GM18508 (cell line): ENCODE measurements around the gene ASPM.
"Not testable (repeated sequence)": the region's sequence is repeated elsewhere in the genome, so short reads cannot be mapped to it uniquely, and the experiment has no call there.

ENCODE experiments used
- ATAC-seq: cut with Tn5 transposase; IDR thresholded peaks from one replicate; pipeline ENCODE4 v1.9.1; 2021; ENCODE audit warnings: moderate number of reproducible peaks; ENCODE audit not compliant: insufficient read depth, unreplicated experiment

Gene ASPM

DNA sequence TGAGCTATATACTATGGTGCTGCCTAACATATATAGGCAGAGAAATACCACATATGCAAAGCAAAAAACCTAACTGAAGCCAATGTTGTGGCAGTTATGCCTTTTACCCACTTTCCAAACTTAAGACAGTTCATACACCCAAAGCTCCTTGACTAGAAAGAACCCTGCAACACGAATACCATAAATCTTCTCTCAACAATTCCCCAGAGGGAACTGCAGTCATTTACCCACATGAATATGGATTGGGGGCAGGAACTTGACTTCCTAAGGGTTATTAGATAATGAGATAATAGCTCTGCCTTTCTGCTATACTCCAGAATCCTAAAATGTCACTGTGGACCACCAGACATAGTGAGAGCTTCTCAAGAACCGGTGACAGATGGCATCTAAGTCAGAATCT lies 2.9 kb upstream of the ASPM start:
- no peak for ATAC-seq

DNA sequence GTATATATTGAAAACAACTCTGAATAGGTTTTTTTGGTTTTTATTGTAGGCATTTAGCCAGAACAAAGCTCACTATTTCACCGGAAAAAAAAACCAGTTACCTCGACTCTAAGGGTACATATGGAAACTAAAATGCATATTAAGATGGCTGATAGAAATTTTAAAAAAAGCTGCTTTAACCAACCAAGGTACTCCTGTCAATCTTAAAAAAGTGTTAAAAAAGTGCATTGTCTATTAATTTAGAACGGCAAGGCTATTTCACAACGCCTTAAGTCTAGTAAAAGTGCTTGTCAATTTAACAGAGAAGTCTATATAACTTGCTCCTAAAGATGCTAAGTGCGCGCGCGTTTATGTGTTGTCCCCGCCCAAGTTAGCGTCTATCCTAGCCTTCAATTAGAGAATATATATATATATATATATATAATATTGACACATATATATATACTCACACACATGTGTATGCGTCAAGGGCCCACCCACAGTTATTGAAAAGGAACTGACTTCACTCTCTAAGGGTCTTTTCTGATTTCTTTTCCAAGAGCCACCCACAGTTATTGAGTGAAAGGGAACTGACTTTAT lies 934 bp downstream of the ASPM start:
- ATAC-seq, result no peak

DNA sequence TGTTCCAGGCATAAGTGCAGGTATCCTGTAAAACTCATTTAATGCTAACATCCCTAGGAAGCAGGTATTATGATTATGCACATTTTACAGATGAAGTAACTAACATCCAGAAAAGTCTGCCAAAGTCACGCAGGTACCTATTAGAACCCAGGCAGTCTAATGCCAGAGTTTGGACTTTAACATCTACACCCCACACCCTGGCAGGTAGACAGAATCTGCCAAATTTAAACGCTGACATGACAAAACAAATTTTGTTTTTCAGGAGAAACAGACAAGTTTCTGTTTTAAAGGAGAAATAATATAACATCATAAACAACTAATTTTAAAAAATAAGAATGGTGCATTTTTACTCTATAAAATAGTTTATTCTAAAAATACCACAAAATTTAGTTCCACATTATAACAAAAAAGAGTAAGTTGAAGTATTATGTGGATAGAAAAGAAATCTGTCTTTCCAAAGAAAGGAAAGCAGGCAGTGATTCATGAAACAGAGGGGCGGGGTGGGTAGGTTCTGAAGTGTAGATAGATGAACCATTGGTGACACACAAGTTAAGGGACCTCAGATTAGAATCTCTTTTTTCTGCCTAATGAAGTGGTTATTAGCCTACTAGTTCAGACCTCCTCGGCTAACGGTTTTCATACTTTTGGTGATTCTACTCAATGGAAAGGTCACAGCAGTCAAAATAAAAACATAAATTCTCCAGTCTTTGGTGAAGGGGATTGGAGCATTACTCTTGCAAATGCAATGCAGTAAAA lies 1.7 kb downstream of the ASPM start:
- no peak for ATAC-seq

DNA sequence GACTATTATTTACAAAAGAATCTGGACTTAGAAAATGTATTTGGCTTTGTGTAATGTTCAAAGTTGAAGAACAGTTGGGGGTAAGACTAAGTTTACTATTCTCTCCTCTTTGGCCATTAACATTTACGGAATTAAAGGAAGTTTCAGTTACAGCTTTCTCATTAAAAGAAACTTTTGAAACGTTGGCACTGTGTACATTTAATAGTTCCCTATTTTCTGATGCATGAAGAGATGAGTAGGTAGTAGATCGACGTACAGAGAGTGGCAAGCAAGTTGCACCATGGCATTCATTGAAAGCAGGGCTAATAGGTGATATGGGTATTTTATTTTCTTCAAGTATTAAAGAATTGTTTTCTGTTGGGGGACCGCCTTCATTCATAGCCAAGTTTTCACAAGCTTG lies 3.2 kb downstream of the ASPM start:
- ATAC-seq, result no peak

DNA sequence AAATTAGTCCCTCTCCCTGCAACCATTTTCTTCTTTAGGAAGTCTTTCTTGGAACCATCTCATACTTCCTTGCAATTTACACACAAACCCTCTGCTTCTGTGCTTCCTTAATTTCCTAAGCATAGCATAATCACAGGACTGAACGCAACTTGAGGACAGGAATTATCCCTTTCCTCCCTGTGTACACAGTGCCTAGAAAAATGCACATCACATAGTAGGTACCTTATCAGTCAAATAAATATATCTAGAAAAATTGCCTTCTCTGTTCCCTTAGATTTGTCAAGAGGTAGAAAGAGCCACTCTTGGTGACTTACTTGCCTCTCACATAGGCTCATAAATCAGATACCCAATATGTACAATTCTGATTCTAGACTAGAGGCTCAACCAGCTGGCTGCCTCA lies 4.9 kb downstream of the ASPM start:
- no peak for ATAC-seq

DNA sequence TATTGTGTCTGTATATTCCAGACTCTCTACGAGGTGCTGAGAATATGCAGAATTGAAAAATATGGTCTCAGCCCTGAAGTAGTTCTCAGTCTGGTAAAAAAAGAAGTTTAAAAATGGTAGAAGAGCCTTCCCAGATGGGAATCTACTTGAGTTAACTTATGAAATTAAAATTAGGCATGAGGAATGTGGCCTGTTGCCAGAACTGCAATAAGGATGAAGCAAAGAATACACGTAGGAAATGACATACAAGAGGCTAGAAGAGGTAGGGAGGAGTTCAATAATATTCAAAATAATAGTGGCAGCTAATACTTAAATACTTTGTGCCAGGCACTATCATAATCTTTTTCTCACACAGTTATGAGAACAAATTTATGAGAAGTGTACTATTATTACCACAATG lies 6.3 kb downstream of the ASPM start:
- no peak for ATAC-seq

DNA sequence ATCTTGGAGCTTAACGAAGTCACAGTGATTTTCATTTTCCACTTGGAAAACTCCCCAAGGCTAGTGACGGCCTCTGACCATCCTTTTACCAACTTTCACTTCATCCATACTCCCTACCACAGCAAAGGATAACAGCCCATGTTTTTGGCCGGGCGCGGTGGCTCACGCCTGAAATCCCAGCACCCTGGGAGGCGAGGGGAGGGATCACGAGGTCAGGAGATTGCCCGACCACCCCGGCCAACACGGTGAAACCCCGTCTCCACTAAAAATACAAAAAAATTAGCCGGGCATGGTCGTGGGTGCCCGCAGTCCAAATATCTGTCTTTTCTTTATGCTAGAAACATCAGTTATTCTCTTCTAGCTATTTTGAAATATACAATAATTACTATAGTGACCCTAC lies 7.3 kb downstream of the ASPM start:
- ATAC-seq, result no peak

DNA sequence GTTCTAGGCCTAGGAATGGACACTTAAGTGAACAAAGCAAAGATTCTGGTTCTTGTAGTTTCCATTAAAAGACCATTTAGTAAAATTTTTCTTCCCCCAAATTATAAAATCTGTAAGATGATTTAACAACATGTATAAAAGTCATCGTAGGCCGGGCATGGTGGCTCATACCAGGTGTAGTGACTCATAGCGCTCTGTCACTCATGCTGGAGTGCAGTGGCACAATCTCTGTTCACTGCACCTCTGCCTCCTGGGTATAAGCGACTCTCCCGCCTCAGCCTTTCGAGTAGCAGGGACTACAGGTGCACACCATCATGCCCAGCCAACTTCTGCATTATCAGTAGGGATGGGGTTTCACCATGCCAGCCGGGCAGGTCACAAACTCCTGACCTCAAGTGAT lies 9.1 kb downstream of the ASPM start:
- no peak for ATAC-seq

DNA sequence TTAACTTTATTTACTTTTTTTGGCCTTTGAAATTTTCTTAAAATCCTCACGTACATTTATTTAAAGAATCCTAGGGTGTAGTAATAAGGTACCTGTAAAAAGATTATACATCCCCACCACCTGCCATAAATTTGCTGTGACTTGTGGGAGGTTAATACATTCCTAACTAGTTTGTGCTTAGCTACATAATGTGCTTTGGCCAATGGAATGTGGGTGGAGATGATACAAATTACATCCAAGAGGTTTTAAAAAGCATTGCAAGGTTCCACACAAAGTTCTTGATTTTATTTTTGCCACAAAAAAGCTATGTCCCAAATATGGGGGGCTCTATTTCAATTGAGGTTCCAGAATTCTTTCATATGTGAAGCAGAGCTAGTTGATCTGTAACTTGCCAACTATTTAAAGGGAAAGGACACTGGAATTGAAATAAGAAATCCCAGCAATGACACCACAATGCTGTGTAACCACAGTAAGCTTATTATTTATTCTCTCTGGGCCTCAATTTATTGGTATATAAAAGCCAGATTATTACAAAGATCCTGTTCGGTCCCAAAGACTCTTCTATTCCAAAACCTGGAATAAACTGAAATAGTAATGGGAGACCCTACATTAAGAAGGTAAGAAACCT lies 15.7 kb downstream of the ASPM start:
- no peak for ATAC-seq

DNA sequence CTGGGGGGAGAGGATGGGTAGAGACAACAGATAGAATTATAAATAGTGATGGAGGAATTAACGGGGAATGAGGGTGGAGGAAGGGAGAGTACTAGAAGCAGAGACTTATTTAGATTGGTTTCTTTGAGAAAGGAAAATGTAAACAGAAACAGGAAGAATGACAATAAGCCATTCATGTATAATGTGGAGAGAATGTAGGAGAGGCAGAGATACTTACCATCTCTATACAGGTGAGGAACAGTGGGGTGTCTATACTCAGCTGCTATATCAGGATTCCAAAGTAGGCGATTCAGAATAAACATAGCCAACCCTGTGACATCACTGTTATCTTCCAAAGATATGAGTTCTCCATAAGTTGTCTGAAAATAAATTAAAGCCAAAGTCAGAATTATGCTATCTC lies 16.8 kb downstream of the ASPM start:
- no peak for ATAC-seq

DNA sequence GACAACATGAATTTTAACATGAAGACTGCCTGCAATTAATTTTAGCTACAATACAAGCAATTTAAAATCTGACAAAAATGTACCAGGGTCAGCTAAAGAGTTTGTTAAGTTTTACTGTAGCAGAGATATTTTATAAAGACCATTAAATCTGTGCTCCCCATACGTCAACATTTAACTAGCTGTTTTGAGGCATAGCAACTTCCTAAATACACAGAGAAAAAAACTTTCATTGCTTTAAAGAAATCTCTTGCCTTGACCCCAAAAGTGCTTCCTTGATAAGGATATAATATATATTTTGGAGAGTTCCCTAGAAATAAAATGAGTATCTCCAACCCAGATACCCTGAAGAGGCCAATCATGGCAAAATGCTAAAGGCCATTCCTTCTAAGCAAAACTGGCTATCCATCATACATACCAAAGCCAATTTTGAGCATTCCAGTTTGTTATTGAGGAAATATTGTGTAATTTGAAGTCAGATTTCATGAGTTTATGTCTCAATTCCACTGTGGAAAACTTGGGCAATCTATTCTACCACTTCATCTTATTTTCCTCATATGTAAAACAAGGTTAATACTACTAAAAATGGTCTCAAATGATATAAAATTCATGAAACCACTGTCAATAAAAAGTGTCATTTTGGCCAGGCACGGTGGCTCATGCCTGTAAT lies 19.1 kb downstream of the ASPM start:
- ATAC-seq, result no peak

DNA sequence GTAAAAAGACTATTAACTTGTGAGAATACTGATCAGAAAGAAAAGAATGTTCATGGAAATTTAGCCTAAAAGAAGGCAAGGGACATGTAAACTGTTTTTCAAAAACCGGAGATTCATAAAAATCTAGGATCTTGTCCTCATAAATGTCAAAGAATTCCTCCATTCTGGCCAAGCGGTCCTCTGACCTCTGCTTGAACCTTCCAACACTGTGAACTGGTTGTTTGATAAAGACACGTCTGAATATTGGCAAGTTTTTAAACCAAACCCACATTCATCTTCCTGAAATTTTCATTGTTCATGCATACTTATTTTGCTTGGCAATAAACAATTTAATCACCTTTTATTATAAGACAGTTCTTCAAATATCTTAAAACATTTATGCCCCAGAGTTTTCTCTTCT lies 19.8 kb downstream of the ASPM start:
- no peak for ATAC-seq

DNA sequence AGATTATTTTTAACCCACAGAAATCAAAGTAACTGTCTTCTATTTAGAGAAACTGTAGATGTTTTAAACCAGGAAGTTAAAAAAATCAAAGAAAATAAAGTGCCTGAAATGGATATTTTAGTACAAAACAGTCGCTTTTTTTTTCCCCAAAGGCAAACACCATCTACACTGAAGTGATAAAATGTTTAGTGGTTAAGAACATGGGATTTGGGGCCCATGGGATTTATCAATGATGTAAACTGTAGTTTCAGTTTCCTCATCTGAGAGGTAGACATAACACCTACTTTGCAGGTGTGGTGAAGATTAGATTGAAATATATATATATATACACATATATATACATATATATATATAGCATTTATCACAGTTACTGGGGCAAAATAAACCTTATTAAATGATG lies 22.1 kb downstream of the ASPM start:
- ATAC-seq, result no peak

DNA sequence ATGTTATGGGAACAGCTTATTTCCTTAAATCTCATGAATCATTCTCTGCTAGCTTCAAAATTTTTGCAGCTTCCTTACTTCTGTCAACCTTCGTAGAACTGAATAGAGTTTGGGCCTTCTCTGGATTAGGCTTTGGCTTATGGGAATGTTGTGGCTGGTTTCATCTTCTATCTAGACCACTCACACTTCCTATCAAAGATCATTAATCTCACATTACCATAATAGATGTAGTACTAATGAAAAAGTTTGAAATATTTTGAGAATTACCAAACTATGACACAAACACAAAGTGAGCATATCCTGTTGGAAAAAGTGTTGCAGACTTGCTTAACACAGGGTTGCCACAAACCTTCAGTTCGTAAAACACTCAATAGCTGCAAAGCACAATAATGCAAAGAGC lies 30.3 kb downstream of the ASPM start:
- no peak for ATAC-seq

DNA sequence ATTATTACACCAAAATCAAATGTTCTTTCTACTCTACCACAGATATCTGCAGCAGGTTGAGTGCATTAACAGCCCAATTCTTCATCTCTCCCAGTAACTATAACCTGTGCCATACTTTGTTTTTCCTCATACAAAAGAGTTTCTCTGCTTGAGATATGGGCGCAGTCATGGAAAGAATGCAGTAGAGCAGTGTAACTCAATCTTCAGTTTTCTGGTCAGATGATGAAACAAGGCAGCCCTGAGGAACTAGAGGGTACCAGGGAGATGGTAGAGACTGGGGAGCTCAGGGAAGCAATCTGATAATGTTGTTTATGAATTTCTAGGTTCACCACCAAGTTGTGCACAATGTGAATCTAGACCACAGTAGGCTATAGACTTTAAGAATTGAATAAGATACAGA lies 39.6 kb downstream of the ASPM start:
- no peak for ATAC-seq

DNA sequence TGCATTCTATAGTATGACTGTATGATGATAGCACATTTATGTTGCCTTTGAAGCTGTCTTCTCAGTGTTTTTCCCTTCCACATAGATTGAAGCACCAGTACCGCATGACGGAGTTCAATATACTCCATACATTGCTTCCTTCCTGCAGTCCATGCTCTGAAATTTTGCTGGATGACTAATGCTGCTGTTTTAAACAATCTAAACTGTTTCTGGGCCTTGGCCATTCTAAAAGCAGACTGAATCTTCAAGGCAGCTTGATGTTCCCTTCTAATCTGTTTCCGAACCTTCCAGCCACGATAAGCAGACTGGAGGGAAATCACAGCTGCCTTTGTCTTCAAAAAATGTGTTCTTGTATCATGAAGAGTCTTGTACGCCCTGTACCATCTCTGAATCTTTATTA lies 43.2 kb downstream of the ASPM start:
- no peak for ATAC-seq

DNA sequence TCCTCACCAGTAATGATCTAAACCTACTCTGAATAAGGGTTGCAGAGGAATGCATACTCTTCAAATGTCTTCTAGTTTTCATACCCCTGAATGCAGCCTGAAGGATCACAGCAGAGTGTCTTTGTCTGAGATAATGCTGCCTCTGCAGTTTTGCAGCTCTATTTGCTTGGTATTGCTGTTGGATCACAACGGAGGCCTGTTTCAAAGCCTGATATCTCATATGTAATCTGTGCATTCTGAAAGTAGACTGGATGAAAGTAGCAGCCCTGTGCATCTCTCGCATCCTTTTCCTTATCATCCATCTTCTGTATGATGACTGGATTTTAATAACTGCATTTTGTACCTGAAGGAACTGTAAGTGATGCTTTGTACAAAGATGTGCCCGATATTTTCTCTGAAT lies 44.5 kb downstream of the ASPM start:
- no peak for ATAC-seq

DNA sequence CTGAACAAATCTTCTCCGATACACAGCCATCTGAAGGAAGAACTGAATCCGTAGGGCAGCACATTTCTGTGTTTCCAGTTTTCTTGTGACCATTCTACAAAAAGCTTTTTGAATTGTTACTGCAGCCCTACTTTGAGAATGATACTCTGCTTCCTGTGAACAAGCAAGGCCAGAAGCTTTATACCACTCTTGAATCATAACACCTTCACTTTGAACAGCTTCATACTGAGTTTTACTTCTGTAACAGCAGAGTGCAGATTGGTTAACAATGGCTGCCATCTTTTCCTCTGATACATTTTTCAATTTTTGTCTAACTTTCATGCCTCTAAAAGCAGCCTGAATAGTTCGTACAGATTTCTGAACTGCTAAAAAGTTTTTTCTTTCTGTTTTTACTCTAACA lies 45.8 kb downstream of the ASPM start:
- ATAC-seq, result no peak

DNA sequence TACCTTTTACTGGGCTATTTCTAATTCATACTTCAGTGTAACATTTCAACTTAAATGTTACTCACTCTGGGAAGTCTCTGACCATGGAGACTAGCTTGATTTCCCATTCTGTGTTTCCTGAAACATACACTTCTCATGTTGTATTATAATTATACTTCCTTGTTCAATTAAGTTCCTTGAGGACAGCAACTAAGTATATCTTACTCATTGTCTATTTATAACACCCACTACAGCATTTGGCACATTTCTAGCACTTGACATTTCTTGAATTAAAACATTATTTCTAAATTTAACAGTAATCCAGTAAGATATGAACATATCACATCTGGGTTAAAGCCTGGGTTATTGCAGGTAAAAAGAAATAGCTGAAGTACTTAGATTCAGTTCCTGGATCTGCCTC lies 47.0 kb downstream of the ASPM start:
- ATAC-seq, result no peak

DNA sequence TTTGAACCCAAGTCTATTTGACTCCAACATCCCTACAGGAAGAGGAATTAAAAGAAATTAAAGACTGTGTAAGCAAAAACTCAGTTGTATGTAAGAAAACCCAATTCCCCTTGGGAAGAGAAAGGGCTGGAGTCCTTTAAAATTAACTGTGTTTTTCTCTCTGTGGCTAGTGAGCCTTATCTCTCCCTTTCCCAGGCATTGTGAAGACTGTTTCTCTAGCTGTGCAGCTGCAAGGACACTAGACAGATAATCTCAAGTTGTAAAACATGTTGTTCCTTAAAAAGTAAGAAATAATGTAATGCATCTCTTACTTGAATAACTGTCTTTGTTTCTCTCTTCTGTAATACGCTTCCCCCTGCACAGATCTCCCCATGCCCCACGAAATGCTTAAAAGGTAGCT lies 49.5 kb downstream of the ASPM start:
- not testable (repeated sequence) for ATAC-seq

DNA sequence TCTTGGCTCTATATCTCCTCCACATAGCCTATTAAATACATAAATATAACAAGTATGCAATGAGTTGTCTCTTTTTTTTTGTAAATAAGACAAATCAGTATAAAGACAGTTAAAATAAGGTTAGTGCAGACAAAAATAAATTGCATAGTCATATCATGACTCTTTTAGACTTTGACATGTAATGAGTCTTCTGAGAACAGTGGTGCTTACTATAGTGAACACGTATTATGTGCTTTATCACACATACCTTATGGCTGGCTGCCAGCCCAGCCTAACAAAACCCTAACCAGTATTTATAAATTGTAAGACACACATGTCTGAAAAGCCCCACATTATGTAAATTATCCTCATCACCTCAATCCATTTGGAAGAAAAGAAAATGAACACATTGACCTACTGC lies 50.3 kb downstream of the ASPM start:
- no peak for ATAC-seq
